GM15510 (cell line): ENCODE measurements around the gene ENTPD3.

ENCODE experiments used
- POLR2A ChIP-seq: IDR thresholded peaks from 3 replicates; pipeline ENCODE4 v1.6.1; 2011; ENCODE audit warnings: borderline replicate concordance; ENCODE audit not compliant: insufficient read length; ENCODE audit errors: extremely low read depth

The ENTPD3 gene

GRCh38 chr3:40387001-40387894, at the start of gene ENTPD3:
TSS of gene ENTPD3 (plus strand) at chr3:40387184. CDS start at chr3:40388058, 874 bp downstream.
- no peak for TF ChIP-seq POLR2A

- TF ChIP-seq POLR2A: no peak
Observed at GRCh38 chr3:40339871-40340270, 47.1 kb upstream of the ENTPD3 start.

- TF ChIP-seq POLR2A: no peak
Observed at GRCh38 chr3:40340541-40341170, 46.3 kb upstream of the ENTPD3 start.

GRCh38 chr3:40341671-40342070, 45.3 kb upstream of the ENTPD3 start:
- no peak for TF ChIP-seq POLR2A

DNA sequence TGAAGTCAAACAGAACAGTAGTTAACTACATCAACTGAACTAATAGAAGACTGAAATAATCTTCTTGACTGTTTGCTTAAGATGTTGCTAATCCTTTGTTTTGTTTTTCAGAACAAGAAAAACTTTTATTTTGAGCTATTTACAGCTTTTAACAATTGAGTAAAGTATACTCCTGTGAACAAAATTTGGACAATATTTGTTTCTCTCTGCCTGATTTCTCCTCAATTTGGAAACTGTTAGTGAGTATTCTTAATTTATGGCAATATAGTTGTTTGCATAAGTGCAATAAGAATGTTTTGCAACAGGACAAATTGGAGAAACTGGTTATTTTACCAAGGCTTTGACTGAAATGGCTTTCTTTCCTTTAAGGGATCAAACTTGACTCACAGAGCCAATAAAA, 36.5 kb upstream of the ENTPD3 start:
- TF ChIP-seq POLR2A: no peak

DNA sequence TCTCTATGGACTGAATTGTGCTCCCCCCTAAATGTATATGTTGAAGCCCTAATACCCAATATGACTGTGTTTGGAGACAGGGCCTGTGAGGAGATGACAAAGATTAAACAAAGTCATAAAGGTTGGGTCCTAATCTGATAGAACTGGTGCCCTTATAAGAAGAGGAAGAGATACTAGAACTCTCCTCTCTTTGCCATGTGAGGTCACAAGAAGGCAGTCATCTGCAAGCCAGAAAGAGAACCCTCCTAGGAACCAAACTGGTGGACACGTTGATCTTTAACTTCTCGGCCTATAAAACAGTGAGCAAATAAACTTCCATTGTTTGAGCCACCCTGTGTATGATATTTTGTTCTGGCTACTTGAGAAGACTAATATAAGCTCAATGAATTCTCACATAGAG, 31.6 kb upstream of the ENTPD3 start:
- TF ChIP-seq POLR2A: no peak

- no peak for TF ChIP-seq POLR2A
Observed at GRCh38 chr3:40358454-40358853, 28.5 kb upstream of the ENTPD3 start.

DNA sequence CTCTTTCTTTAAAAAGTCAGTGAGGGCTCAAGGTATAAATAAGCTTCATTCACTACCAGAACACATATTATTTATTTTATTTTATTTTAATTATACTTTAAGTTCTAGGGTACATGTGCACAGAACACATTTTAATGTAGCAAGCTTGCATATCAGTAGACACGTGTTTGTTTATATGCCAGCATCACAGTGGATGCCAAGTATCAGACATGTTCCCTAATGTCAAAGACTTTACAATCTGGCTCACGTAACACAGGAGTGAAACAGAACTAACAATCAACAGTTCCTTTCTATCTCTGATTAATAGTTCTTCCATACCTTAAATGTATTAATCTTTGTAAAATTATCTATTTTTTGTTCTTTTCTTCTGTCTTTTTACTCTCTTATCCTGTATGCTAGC, 23.3 kb upstream of the ENTPD3 start:
- no peak for TF ChIP-seq POLR2A

GRCh38 chr3:40366203-40367162, 20.5 kb upstream of the ENTPD3 start:
- no peak for TF ChIP-seq POLR2A

- TF ChIP-seq POLR2A: no peak
Observed at GRCh38 chr3:40369716-40370115, 17.3 kb upstream of the ENTPD3 start.

DNA sequence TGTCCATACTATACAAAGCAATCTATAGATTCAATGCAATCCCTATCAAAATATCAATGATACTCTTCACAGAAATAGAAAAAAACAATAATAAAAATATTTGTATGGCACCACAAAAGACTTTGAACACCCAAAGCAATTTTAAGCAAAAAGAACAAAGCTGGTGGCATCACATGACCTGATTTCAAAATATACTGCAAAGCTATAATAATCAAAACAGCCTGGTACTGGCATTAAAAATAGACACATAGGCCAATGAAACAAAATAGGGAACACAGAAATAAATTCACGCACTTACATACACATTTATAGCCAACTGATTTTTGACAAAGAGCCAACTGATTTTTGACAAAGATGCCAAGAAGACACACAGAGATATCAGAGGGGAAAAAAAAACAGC, 9.2 kb upstream of the ENTPD3 start:
- no peak for TF ChIP-seq POLR2A

GRCh38 chr3:40379674-40380306, 7.2 kb upstream of the ENTPD3 start:
- TF ChIP-seq POLR2A: no peak

DNA sequence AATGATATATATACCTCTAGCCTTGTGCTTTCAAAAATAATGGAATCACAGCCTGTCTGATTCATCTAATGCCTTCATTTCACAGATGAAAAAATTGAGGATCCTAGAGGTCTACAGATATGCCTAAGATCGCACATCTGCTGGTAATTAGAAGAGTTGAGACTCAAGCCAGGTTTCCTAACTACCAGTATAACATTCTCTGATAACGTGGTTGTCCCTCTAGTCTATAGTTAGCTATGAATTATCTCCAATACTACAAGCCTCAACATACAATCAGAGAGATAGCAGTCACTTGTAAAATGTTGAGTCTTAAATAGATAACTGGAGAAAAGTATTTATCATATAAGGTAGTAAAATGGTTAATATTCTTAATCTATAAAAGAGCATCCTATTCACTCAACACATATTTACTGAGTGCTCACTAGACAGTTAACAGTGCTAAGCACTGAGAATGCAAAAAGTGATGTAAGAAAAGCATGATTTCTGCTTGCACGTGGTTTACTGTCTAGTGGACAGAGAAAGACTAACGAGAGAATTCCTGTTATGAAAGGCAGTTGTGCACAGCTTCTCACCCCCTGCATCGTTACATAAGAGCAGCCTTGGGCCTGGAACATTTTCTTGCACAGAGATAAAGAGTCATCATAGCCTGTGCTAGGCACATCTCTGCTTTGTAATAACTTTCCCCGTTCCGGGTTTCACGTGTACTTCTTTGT, 4.9 kb upstream of the ENTPD3 start:
- TF ChIP-seq POLR2A: no peak

GRCh38 chr3:40382617-40382979, 4.4 kb upstream of the ENTPD3 start:
- TF ChIP-seq POLR2A: no peak
